ENCODE measurements around the gene RNF166. TPM values are rescaled to one million over a fixed set of nuclear protein-coding genes. Genes with fewer than 3 reads are reported as not detected.

The RNF166 gene
- total RNA-seq, 1 experiment from 2014 or later: 26.5 TPM

- no peak overlapping the region for H3K23ac ChIP-seq (ENCODE audit: insufficient read length, low read depth, low read length)
- no peak for TF ChIP-seq CTCF (conservative IDR thresholded peaks at IDR 0.05)
- WGBS (ENCODE audit: extremely low coverage, insufficient read length, low lambda C conversion rate): no CpG with 5 or more reads among the region's 33 CpGs
Observed at GRCh38 chr16:88739977-88740726, 33.9 kb upstream of the RNF166 start.

More at GRCh38 chr16:88739977-88740726, 33.9 kb upstream of the RNF166 start:
- H3K27me3 ChIP-seq (ENCODE audit: insufficient read depth, low read length): no peaks in the 10 kb centered on the region
- H4K91ac ChIP-seq (ENCODE audit: insufficient read length, low read depth, low read length): no peak overlapping the region
- H3K4me3 Mint-ChIP-seq: no peak overlapping the region
- no peak for DNase-seq
- H3K27ac Mint-ChIP-seq: no peak overlapping the region
- H3K9me3 ChIP-seq (ENCODE audit: control insufficient read depth, low read depth, low read length): no peaks in the 10 kb centered on the region
- no peak overlapping the region for H2AK5ac ChIP-seq (ENCODE audit: insufficient read length, low read length)
- no peaks in the 10 kb centered on the region for H4K20me1 ChIP-seq (ENCODE audit: control insufficient read depth, insufficient read depth, insufficient read length)
- no peak overlapping the region for H2BK12ac ChIP-seq (ENCODE audit: insufficient read length, low read depth, low read length)
- H3K9me3 Mint-ChIP-seq: no peaks in the 10 kb centered on the region
- H3K79me1 ChIP-seq (ENCODE audit: insufficient read depth, low read depth, low read length, poor library complexity, severe bottlenecking): no peaks in the 10 kb centered on the region
- no peak overlapping the region for H3K4ac ChIP-seq (ENCODE audit: low read depth, low read length)
- H3K14ac ChIP-seq (ENCODE audit: insufficient read depth, low read length): no peak overlapping the region
- H2BK5ac ChIP-seq (ENCODE audit: insufficient read length, low read length): no peak overlapping the region
- H4K8ac ChIP-seq (replicated peaks; ENCODE audit: insufficient read length, low read depth, low read length): no peak overlapping the region
- H3K4me1 Mint-ChIP-seq: peaks cover 0 to 10% of the 10 kb centered on the region in 2 experiments; a peak in 2 of 4 replicates
- H3K56ac ChIP-seq (ENCODE audit: insufficient read length, low read depth, low read length): no peak overlapping the region
- H4K5ac ChIP-seq (ENCODE audit: insufficient read length, low read depth, low read length): no peak overlapping the region
- no peak overlapping the region for H3K27ac ChIP-seq (ENCODE audit: insufficient read length, low read depth, low read length)
- H3T11ph ChIP-seq (ENCODE audit: low read length): no peak overlapping the region
- no peak overlapping the region for H3K9ac ChIP-seq (ENCODE audit: extremely low read depth, insufficient read length, low read length)
- no peak overlapping the region for H2AFZ ChIP-seq (ENCODE audit: low read length)
- H2BK120ac ChIP-seq (ENCODE audit: low read depth, low read length, poor library complexity, severe bottlenecking): no peak overlapping the region
- no peak overlapping the region for H3K18ac ChIP-seq (ENCODE audit: insufficient read length, low read depth, low read length)
- H3K27me3 Mint-ChIP-seq (ENCODE audit: low read depth): no peaks in the 10 kb centered on the region
- no peak overlapping the region for H2BK15ac ChIP-seq (ENCODE audit: low read depth, low read length)
- no peak overlapping the region for H2BK20ac ChIP-seq (ENCODE audit: low read depth, low read length, poor library complexity, severe bottlenecking)
- no peaks in the 10 kb centered on the region for H3K4me1 ChIP-seq (ENCODE audit: insufficient read depth, low read length)
- H3K23me2 ChIP-seq (ENCODE audit: insufficient read length, low read depth, low read length, poor library complexity, severe bottlenecking): no peaks in the 10 kb centered on the region
- H3K4me2 ChIP-seq (ENCODE audit: insufficient read depth, insufficient read length, low read length): no peak overlapping the region
- H3K79me2 ChIP-seq (ENCODE audit: insufficient read depth, low read length): no peaks in the 10 kb centered on the region
- peaks cover 0 to 2% (median 0%) of the 10 kb centered on the region in 3 experiments; a peak in 3 of 7 replicates for H3K36me3 Mint-ChIP-seq (ENCODE audit: insufficient read depth in 1 of 3, low read depth in 3 of 3)

All from H9 (cell line).